Prostate gland (tissue), 2 donors: ENCODE measurements around the gene NGDN. TPM values are rescaled to one million over a fixed set of nuclear protein-coding genes. Genes with fewer than 3 reads are reported as not detected.

Experiments
- DNase-seq: peaks from one replicate; pipeline ENCODE4 v3.0.0-alpha.2; 2019; ENCODE audit warnings: low spot score
- H3K27ac ChIP-seq, 2 donors: fragments of 200-600 bp; sonication (generic); 2 replicates each; pipeline ENCODE4 v1.5.1; 2017 to 2019
- H3K27me3 ChIP-seq: fragments of 200-600 bp; sonication (generic); replicated peaks from 2 replicates; pipeline ENCODE4 v1.5.1; 2019; ENCODE audit not compliant: insufficient read depth
- H3K36me3 ChIP-seq, 2 donors: fragments of 200-600 bp; sonication (generic); 1 replicate in 1 of 2; 2 replicates in 1 of 2; pipeline versions ENCODE4 v1.5.1 to v1.8.1; 2017 to 2019
- H3K4me1 ChIP-seq: fragments of 200-600 bp; sonication (generic); replicated peaks from 2 replicates; pipeline ENCODE4 v1.5.1; 2019
- H3K4me3 ChIP-seq, 2 donors: fragments of 200-600 bp; sonication (generic); 2 replicates each; pipeline ENCODE4 v1.5.1; 2017 to 2019
- H3K9me3 ChIP-seq: fragments of 200-600 bp; sonication (generic); 2 replicates; pipeline ENCODE4 v1.5.1; 2017
- CTCF ChIP-seq, 4 experiments: fragments of 200-600 bp in 2 of 4; fragments of 450-650 bp in 2 of 4; sonication (generic) in 2 of 4; IDR thresholded peaks; 1 replicate in 3 of 4; 2 replicates in 1 of 4; pipeline ENCODE4 v1.5.1; 2016 to 2019; ENCODE audit warnings: antibody characterized with exemption in 4 of 4, mild to moderate bottlenecking in 2 of 4, moderate library complexity in 2 of 4
- POLR2A ChIP-seq: fragments of 450-650 bp; IDR thresholded peaks from one replicate; pipeline ENCODE4 v1.6.1; 2016; ENCODE audit warnings: antibody characterized with exemption, mild to moderate bottlenecking
- POLR2AphosphoS5 ChIP-seq: sonication (generic); formaldehyde crosslinking; IDR thresholded peaks from one replicate; pipeline ENCODE4 v1.6.1; 2017; ENCODE audit warnings: antibody characterized with exemption
- WGBS: methylation state at CpG from one replicate; pipeline ENCODE4 v1.1.5; 2018; 5-methylcytosine and 5-hydroxymethylcytosine counted together
- intact Hi-C: fragments of 100-400 bp; cut with DNase I; formaldehyde crosslinking; loops from one replicate; pipeline ENCODE4 v1.14.2; 2022
- total RNA-seq, 2 donors: library from RNA; depleted of rRNA; stranded (reverse); fragments of >200 nt; gene quantifications; one replicate each; pipeline ENCODE4 v1.1.0, GENCODE V29; 2016

NGDN gene
- total RNA-seq, 2 donors from 2014 or later: 33.7 to 37.0 TPM

- H3K4me1 ChIP-seq: no peaks in the 10 kb centered on the region
- TF ChIP-seq POLR2A: no peak
- TF ChIP-seq CTCF (IDR thresholded peaks at IDR 0.05): no peak
- TF ChIP-seq POLR2AphosphoS5: no peak
- no peak for DNase-seq
- no peak overlapping the region for H3K27ac ChIP-seq
- no peak overlapping the region for H3K4me3 ChIP-seq
- H3K27me3 ChIP-seq: no peaks in the 10 kb centered on the region
- WGBS: 92% methylated on average over 10 of the region's 10 CpGs
- no peaks in the 10 kb centered on the region for H3K9me3 ChIP-seq
- no peaks in the 10 kb centered on the region for H3K36me3 ChIP-seq
- intact Hi-C loops: no loop called here
Observed at GRCh38 chr14:23432946-23433345, 36.6 kb upstream of the NGDN start.

GRCh38 chr14:23433457-23433856 lies 36.0 kb upstream of the NGDN start:
- TF ChIP-seq CTCF (IDR thresholded peaks at IDR 0.05) (no peak), POLR2AphosphoS5 (no peak), POLR2A (no peak)
- intact Hi-C loops: no loop called here
- Histone ChIP-seq H3K4me1 (no peaks in the 10 kb centered on the region), H3K27ac (no peak overlapping the region), H3K27me3 (no peaks in the 10 kb centered on the region), H3K36me3 (no peaks in the 10 kb centered on the region), H3K4me3 (no peak overlapping the region), H3K9me3 (no peaks in the 10 kb centered on the region)
- DNase-seq: no peak
- WGBS: 83% methylated on average over 10 of the region's 10 CpGs

GRCh38 chr14:23434488-23435222 lies 34.8 kb upstream of the NGDN start:
- no peak overlapping the region for H3K4me3 ChIP-seq
- H3K4me1 ChIP-seq: no peaks in the 10 kb centered on the region
- no peaks in the 10 kb centered on the region for H3K36me3 ChIP-seq
- TF ChIP-seq POLR2AphosphoS5: no peak
- no peak for TF ChIP-seq POLR2A
- no peak for TF ChIP-seq CTCF (IDR thresholded peaks at IDR 0.05)
- DNase-seq: no peak
- intact Hi-C loops: no loop called here
- WGBS: 94% methylated on average over 8 of the region's 8 CpGs
- H3K27ac ChIP-seq: no peak overlapping the region
- H3K27me3 ChIP-seq: no peaks in the 10 kb centered on the region
- H3K9me3 ChIP-seq: no peaks in the 10 kb centered on the region

GRCh38 chr14:23435543-23436326 lies 33.8 kb upstream of the NGDN start, which contains the start of gene MYH7:
TSS of gene MYH7 (minus strand) at chr14:23435660. CDS start at chr14:23433732, 1,928 bp downstream.
- 73% methylated on average over 10 of the region's 10 CpGs for WGBS
- no peak for DNase-seq
- intact Hi-C loops: no loop called here
- no peaks in the 10 kb centered on the region for H3K36me3 ChIP-seq
- TF ChIP-seq CTCF (IDR thresholded peaks at IDR 0.05): no peak
- TF ChIP-seq POLR2AphosphoS5: no peak
- TF ChIP-seq POLR2A: no peak
- H3K9me3 ChIP-seq: no peaks in the 10 kb centered on the region
- no peaks in the 10 kb centered on the region for H3K27me3 ChIP-seq
- H3K4me3 ChIP-seq: no peak within 1 kb of the TSS
- H3K27ac ChIP-seq: no peak within 1 kb of the TSS
- H3K4me1 ChIP-seq: no peaks in the 10 kb centered on the region
